Suprapubic skin (tissue), 4 donors: Measurements from ENCODE around the gene TENM3. TPM values are rescaled to one million over a fixed set of nuclear protein-coding genes. Genes with fewer than 3 reads are reported as not detected.

ENCODE experiments used
- DNase-seq, 2 donors: peaks; one replicate each; pipeline ENCODE4 v3.0.0-alpha.2; 2019; ENCODE audit warnings: low spot score in 2 of 2
- H3K27ac ChIP-seq: fragments of 200-600 bp; sonication (generic); one replicate; pipeline ENCODE4 v1.5.1; 2019
- H3K27me3 ChIP-seq: fragments of 200-600 bp; sonication (generic); one replicate; pipeline ENCODE4 v1.5.1; 2019
- H3K36me3 ChIP-seq: fragments of 200-600 bp; sonication (generic); one replicate; pipeline ENCODE4 v1.5.1; 2019
- H3K4me1 ChIP-seq: fragments of 200-600 bp; sonication (generic); one replicate; pipeline ENCODE4 v1.5.1; 2019
- H3K4me3 ChIP-seq: fragments of 200-600 bp; sonication (generic); one replicate; pipeline ENCODE4 v1.5.1; 2019; ENCODE audit warnings: mild to moderate bottlenecking
- H3K9me3 ChIP-seq: fragments of 200-600 bp; sonication (generic); one replicate; pipeline ENCODE4 v1.5.1; 2019
- EP300 ChIP-seq: sonication (generic); formaldehyde crosslinking; IDR thresholded peaks from one replicate; pipeline ENCODE4 v1.6.1; 2017; ENCODE audit warnings: antibody characterized with exemption
- POLR2A ChIP-seq, 2 donors: fragments of 450-650 bp; IDR thresholded peaks; one replicate each; pipeline ENCODE4 v1.6.1; 2017; ENCODE audit warnings: antibody characterized with exemption in 2 of 2, mild to moderate bottlenecking in 2 of 2, moderate library complexity in 2 of 2
- POLR2AphosphoS5 ChIP-seq, 3 donors: sonication (generic); formaldehyde crosslinking; IDR thresholded peaks; one replicate each; pipeline ENCODE4 v1.6.1; 2017; ENCODE audit warnings: antibody characterized with exemption in 3 of 3
- WGBS: methylation state at CpG from one replicate; pipeline ENCODE4 v1.1.5; 2018; 5-methylcytosine and 5-hydroxymethylcytosine counted together
- total RNA-seq, 4 donors: library from RNA; depleted of rRNA; stranded (reverse); fragments of >200 nt; gene quantifications; one replicate each; pipeline ENCODE4 v1.1.0, GENCODE V29; 2016
- TF ChIP-seq, protein P1 (sequence below), 2 donors: fragments of 200-600 bp in 1 of 2; fragments of 450-650 bp in 1 of 2; sonication (generic) in 1 of 2; IDR thresholded peaks; one replicate each; pipeline ENCODE4 v1.5.1; 2016 to 2019; ENCODE audit warnings: antibody characterized with exemption in 2 of 2, mild to moderate bottlenecking in 1 of 2, moderate library complexity in 1 of 2

The TENM3 gene
- total RNA-seq, 4 donors from 2014 or later = 0.81 to 2.9 (median 1.8) TPM

DNA sequence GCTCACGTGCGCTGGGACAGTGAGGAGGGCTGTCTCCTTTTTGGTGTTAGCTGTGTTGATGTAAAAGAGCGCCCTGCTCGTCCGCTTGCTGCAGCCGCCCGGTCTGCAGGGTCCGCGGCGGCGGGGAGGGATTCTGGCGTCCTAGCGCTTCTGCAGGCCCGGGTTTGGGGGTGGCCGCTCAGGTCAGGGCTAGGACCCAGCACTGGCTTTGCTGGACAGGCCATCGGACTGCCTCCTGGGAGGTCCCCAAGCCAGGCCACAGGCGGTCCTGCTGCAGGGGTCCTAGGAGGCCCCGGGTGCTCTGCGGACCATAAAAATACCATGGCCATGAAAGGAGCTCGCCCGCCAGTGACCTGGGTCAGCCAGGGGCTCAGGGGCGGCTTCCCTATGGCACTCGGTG is 365.3 kb downstream of the TENM3 start:
- Histone ChIP-seq H3K27me3 (no peaks in the 10 kb centered on the region), H3K4me1 (no peaks in the 10 kb centered on the region), H3K4me3 (no peak overlapping the region), H3K27ac (no peak overlapping the region), H3K36me3 (no peaks in the 10 kb centered on the region), H3K9me3 (no peaks in the 10 kb centered on the region)
- 97% methylated on average over 16 of the region's 23 CpGs for WGBS
- TF ChIP-seq POLR2A (IDR thresholded peaks at IDR 0.05) (no peak), POLR2AphosphoS5 (IDR thresholded peaks at IDR 0.05) (no peak), EP300 (no peak)
- TF ChIP-seq, protein P1, sequence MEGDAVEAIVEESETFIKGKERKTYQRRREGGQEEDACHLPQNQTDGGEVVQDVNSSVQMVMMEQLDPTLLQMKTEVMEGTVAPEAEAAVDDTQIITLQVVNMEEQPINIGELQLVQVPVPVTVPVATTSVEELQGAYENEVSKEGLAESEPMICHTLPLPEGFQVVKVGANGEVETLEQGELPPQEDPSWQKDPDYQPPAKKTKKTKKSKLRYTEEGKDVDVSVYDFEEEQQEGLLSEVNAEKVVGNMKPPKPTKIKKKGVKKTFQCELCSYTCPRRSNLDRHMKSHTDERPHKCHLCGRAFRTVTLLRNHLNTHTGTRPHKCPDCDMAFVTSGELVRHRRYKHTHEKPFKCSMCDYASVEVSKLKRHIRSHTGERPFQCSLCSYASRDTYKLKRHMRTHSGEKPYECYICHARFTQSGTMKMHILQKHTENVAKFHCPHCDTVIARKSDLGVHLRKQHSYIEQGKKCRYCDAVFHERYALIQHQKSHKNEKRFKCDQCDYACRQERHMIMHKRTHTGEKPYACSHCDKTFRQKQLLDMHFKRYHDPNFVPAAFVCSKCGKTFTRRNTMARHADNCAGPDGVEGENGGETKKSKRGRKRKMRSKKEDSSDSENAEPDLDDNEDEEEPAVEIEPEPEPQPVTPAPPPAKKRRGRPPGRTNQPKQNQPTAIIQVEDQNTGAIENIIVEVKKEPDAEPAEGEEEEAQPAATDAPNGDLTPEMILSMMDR (IDR thresholded peaks at IDR 0.05) = no peak
- DNase-seq = no peak

DNA sequence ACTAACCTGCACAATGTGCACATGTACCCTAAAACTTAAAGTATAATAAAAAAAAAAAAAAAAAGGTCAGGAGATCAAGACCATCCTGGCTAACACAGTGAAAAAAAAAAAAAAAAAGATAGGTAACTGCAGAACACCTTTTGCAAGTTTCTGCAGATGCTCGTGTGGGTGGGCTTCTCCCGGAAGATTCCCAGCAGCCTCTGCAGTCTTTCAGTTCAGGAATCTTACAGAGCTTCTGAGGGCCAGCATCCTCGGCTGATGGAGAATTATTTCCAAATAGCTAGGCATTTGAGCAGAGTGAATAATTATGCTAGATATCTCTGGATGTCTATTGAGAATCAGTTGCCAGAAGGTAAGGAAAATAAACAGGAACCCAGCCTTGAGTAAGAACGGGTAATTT is 373.3 kb downstream of the TENM3 start:
- TF ChIP-seq, protein P1 (IDR thresholded peaks at IDR 0.05) = no peak
- no peak for TF ChIP-seq POLR2A (IDR thresholded peaks at IDR 0.05)
- TF ChIP-seq POLR2AphosphoS5 (IDR thresholded peaks at IDR 0.05) = no peak
- TF ChIP-seq EP300 = no peak
- no peaks in the 10 kb centered on the region for H3K4me1 ChIP-seq
- WGBS = 76% methylated on average over 4 of the region's 4 CpGs
- no peak overlapping the region for H3K27ac ChIP-seq
- H3K4me3 ChIP-seq = no peak overlapping the region
- no peak for DNase-seq
- H3K27me3 ChIP-seq = no peaks in the 10 kb centered on the region
- H3K9me3 ChIP-seq = no peaks in the 10 kb centered on the region
- H3K36me3 ChIP-seq = no peaks in the 10 kb centered on the region

DNA sequence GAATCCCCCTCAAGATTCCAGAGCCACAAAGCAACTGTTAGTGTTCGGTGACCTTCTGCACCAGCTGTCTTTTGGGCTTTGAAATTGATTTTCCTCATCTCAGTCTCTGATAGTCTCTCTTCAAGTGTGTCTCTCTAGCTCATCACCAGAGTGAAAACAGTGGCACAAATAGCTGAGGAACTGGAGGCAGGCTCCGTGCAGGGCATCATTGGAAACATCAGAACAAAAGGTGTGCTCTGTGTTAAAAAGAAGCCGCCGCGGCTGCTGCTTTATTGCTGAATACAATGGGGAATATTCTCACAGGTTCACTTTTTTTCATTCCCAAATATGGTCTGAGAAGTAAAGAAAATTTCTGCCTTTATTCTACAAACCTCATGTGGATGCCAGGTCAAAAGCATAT is 376.5 kb downstream of the TENM3 start:
- Histone ChIP-seq H3K27me3 (no peaks in the 10 kb centered on the region), H3K9me3 (no peaks in the 10 kb centered on the region), H3K4me3 (no peak overlapping the region), H3K36me3 (no peaks in the 10 kb centered on the region), H3K4me1 (no peaks in the 10 kb centered on the region), H3K27ac (no peak overlapping the region)
- 78% methylated on average over 5 of the region's 5 CpGs for WGBS
- no peak for TF ChIP-seq POLR2A (IDR thresholded peaks at IDR 0.05)
- TF ChIP-seq, protein P1 (IDR thresholded peaks at IDR 0.05) = no peak
- TF ChIP-seq POLR2AphosphoS5 (IDR thresholded peaks at IDR 0.05) = no peak
- TF ChIP-seq EP300 = no peak
- DNase-seq = no peak

DNA sequence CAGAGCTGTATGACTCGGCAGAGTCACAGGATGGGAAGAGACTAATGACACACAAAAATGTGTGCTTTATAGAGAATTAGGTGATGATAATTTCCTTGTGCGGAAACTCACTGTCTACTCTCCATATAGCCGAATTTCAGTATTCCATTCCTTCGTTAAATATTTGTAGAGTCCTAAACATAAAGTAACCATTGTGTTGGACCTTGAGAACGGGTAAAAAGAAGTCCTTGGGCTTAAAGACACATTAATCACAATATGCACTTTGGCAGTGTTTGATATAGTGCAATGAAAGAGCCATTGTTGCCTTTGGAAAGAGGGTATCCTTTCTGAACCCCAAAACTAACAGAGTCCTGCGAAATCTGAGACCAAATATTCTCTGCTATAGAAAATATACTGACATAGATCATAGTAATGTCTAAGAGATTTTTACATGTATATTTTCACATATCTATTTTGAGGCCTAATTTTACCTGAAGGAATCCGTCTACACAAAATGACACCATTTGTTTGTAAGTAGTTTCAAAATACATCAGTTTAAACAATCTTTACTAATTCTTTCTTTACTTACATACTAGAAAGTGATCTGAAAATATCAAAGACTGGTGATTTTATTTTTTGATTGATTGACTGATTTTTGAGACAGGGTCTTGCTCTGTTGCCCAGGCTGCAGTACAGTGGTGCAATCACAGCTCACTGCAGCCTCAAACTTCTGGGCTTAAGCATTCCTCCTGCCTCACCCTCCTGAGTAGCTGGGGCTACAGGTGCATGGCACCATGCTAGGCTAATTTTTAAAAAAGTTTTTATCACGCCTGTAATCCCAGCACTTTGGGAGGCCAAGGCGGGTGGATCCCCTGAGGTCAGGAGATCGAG is 377.1 kb downstream of the TENM3 start:
- Histone ChIP-seq H3K27ac (no peak overlapping the region), H3K4me1 (no peaks in the 10 kb centered on the region), H3K4me3 (no peak overlapping the region), H3K27me3 (no peaks in the 10 kb centered on the region), H3K36me3 (no peaks in the 10 kb centered on the region), H3K9me3 (no peaks in the 10 kb centered on the region)
- no peak for DNase-seq
- 86% methylated on average over 10 of the region's 10 CpGs for WGBS
- TF ChIP-seq, protein P1 (IDR thresholded peaks at IDR 0.05) = no peak
- TF ChIP-seq EP300 (no peak), POLR2A (IDR thresholded peaks at IDR 0.05) (no peak), POLR2AphosphoS5 (IDR thresholded peaks at IDR 0.05) (no peak)

DNA sequence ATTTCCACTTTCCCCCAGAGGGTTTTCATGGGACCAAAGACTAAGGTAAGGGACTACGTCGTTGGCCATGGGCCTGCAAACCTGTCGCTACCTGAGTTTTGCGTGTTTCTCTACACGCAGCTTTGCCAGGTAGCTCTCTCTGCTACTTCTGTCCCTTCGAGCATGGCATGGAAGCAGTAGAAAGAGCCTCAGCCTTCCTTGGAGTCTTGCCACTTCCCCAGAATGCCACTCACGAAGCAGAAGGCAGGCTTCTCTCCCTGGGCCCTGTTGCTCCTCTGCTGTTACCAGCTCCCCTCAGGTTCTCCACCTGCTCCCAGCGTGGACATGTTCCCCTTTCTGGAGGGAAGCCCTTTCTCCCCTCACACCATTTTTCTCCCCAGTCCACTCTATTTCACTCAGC is 381.1 kb downstream of the TENM3 start:
- H3K27me3 ChIP-seq = no peaks in the 10 kb centered on the region
- DNase-seq = no peak
- WGBS = 81% methylated on average over 8 of the region's 8 CpGs

More for the DNA sequence above, 381.1 kb downstream of the TENM3 start:
- Histone ChIP-seq H3K4me3 (no peak overlapping the region), H3K4me1 (no peaks in the 10 kb centered on the region), H3K27ac (no peak overlapping the region), H3K9me3 (no peaks in the 10 kb centered on the region), H3K36me3 (no peaks in the 10 kb centered on the region)
- TF ChIP-seq EP300 (no peak), POLR2A (IDR thresholded peaks at IDR 0.05) (no peak), POLR2AphosphoS5 (IDR thresholded peaks at IDR 0.05) (no peak)
- TF ChIP-seq, protein P1 (IDR thresholded peaks at IDR 0.05) = no peak
